Measurements from ENCODE around the gene ZNF878. TPM values are rescaled to one million over a fixed set of nuclear protein-coding genes. Genes with fewer than 3 reads are reported as not detected.

Gene ZNF878
- total RNA-seq, 1 experiment from 2014 or later: 0.32 TPM

DNA sequence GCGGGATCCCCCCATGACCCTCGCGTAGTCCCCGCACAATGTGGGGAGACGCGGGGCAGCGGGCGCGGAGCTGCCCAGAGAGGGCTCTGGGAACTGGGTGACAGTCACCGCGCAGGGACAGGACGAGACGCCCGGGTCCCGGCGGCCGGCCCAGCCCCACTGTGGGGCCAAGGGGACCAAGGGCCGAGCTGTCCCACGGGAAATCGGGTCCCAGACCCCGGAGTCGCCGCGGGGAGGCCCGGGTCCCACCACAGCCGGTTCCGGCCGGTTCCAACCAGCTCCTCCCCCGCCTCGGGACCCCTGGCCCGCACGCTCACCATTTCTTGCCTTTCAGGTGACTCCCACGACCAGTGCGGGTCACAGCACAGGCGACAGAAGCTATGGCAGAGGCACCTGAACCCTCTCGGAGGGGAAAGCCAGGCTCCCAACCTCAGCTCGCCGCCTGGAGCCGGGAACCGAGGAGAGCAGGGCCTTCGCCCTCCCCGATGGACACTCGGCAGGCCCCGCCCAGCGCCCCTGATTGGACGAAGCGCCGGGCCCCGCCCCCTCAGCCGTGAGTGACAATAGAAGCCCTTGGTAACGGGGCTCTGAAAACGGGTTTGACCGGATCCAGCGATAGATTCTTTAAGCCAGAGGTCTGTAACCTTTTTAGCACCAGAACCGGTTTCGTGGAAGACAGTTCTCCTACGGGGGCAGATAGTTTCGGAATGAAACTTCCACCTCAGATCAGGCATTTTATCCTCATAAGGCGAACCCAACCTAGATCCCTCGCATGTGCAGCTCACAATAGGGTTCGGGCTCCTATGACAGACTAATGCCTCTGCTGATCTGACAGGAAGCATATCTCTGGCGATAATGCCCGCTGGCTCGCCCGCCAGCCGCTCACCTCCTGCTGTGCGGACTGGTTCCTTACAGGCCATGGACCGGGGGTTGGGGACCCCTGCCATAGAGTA is 17.3 kb downstream of the ZNF878 start, which contains the start of gene ZNF433:
Gene ZNF433, minus strand, starts transcription at position 460 of the 953 bp plus-strand sequence. Its CDS starts 140 bp downstream, at position 320.
- peak within 1 kb of the TSS; percentile 39 for H3K27ac Mint-ChIP-seq (ENCODE audit: unreplicated experiment)
- TF ChIP-seq, protein P1, sequence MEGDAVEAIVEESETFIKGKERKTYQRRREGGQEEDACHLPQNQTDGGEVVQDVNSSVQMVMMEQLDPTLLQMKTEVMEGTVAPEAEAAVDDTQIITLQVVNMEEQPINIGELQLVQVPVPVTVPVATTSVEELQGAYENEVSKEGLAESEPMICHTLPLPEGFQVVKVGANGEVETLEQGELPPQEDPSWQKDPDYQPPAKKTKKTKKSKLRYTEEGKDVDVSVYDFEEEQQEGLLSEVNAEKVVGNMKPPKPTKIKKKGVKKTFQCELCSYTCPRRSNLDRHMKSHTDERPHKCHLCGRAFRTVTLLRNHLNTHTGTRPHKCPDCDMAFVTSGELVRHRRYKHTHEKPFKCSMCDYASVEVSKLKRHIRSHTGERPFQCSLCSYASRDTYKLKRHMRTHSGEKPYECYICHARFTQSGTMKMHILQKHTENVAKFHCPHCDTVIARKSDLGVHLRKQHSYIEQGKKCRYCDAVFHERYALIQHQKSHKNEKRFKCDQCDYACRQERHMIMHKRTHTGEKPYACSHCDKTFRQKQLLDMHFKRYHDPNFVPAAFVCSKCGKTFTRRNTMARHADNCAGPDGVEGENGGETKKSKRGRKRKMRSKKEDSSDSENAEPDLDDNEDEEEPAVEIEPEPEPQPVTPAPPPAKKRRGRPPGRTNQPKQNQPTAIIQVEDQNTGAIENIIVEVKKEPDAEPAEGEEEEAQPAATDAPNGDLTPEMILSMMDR (IDR thresholded peaks at IDR 0.05; ENCODE audit: insufficient read depth in 1 of 2, low read depth in 1 of 2, low read length in 1 of 2, severe bottlenecking in 1 of 2, unreplicated experiment in 1 of 2): no peak
- peak within 1 kb of the TSS; percentile 51 for H3K4me3 ChIP-seq (ENCODE audit: low read depth, low read length)
- no peaks in the 10 kb centered on the region for H3K27me3 Mint-ChIP-seq (ENCODE audit: insufficient read depth, unreplicated experiment)
- DNase-seq: peak; percentile 86 to 93
- H3K9me3 ChIP-seq: no peaks in the 10 kb centered on the region
- no TSS peak for BruUV-seq (replicated peaks)
- H3K4me1 ChIP-seq: no peaks in the 10 kb centered on the region
- peak within 1 kb of the TSS; percentile 75 for H3K4me3 Mint-ChIP-seq (ENCODE audit: unreplicated experiment)
- intact Hi-C loops (cut with micrococcal nuclease; ENCODE audit: unreplicated experiment): loop anchor here (5.0 kb wide), 1 partner anchor 153 kb away; no protein-coding TSS in a partner anchor
- ChIA-PET POLR2A (interaction anchor here (1.1 kb wide), 1 partner anchor 17 kb away, joined by 6 read pairs; the partner anchor contains the start of gene ZNF878), CTCF (interaction anchor here (0.6 kb wide), 2 partner anchors 17 to 112 kb away, joined by 4 to 6 read pairs; no protein-coding TSS in a partner anchor)
- H3K27me3 ChIP-seq (replicated peaks; ENCODE audit: control insufficient read depth, insufficient read depth, low read length): no peaks in the 10 kb centered on the region
- no peaks in the 10 kb centered on the region for H3K36me3 ChIP-seq (ENCODE audit: control insufficient read depth, insufficient read depth, low read length)
- H3K9me3 Mint-ChIP-seq (ENCODE audit: unreplicated experiment): no peaks in the 10 kb centered on the region
- peaks cover 7% of the 10 kb centered on the region for H3K36me3 Mint-ChIP-seq (ENCODE audit: insufficient read depth, unreplicated experiment)
- peaks cover 6% of the 10 kb centered on the region for H3K4me1 Mint-ChIP-seq (ENCODE audit: low read depth, unreplicated experiment)

DNA sequence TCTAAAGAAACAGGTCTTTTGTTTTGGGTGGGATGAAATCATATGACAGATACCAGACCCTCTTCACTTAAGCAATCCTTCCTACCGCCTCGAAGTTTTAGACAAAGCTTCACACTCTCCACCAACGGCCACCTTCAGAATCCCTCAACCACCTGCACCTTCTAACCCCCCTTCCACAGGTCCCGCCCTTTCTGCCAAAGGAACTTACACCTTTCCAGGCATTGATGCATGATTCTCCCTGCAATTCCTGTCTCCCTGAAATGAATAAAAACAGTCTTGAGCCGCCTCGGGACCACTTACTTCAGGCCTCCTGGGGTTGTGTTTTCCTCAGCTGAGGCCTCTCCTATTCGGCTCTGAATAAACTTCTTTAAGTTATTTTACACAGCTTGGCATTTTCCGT is 18.1 kb downstream of the ZNF878 start:
- Histone ChIP-seq H3K9me3 (no peaks in the 10 kb centered on the region), H3K36me3 (ENCODE audit: control insufficient read depth, insufficient read depth, low read length) (no peaks in the 10 kb centered on the region), H3K4me3 (ENCODE audit: low read depth, low read length) (no peak overlapping the region), H3K4me1 (no peaks in the 10 kb centered on the region), H3K27me3 (replicated peaks; ENCODE audit: control insufficient read depth, insufficient read depth, low read length) (no peaks in the 10 kb centered on the region)
- Mint-ChIP-seq H3K4me1 (ENCODE audit: low read depth, unreplicated experiment) (peaks cover 6% of the 10 kb centered on the region), H3K9me3 (ENCODE audit: unreplicated experiment) (no peaks in the 10 kb centered on the region), H3K27me3 (ENCODE audit: insufficient read depth, unreplicated experiment) (no peaks in the 10 kb centered on the region), H3K27ac (ENCODE audit: unreplicated experiment) (no peak overlapping the region), H3K4me3 (ENCODE audit: unreplicated experiment) (peak overlapping the region; percentile 50), H3K36me3 (ENCODE audit: insufficient read depth, unreplicated experiment) (peaks cover 7% of the 10 kb centered on the region)
- ChIA-PET POLR2A (interaction anchor here (1.1 kb wide), 1 partner anchor 18 kb away, joined by 6 read pairs; the partner anchor contains the start of gene ZNF878), CTCF (interaction anchor here (0.6 kb wide), 1 partner anchor 18 kb away, joined by 6 read pairs; no protein-coding TSS in a partner anchor)
- TF ChIP-seq, protein P1 (IDR thresholded peaks at IDR 0.05; ENCODE audit: insufficient read depth in 1 of 2, low read depth in 1 of 2, low read length in 1 of 2, severe bottlenecking in 1 of 2, unreplicated experiment in 1 of 2): no peak
- BruUV-seq (replicated peaks): no TSS peak
- no peak for DNase-seq
- intact Hi-C loops (cut with micrococcal nuclease; ENCODE audit: unreplicated experiment): loop anchor here (5.0 kb wide), 1 partner anchor 152 kb away; no protein-coding TSS in a partner anchor

DNA sequence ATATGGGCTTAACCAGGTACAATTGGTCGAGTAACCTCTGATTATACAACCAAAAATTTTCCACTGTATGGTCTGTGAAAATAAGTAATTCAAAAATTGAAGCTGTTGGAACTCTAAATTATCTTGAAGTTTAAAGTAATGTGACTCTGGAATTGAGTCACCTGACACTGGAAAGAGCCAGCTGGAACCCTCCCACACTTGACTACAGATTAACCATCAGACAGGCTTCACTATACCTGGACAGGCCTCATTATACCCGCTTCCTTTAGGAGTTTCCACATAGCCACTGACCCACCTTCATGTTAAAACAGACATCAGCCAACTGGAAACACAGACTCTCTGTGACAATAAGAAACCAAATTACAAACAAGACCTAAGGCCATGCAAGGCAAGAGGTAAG is 18.6 kb downstream of the ZNF878 start:
- TSS peak; percentile 64 for BruUV-seq (replicated peaks)
- H3K9me3 ChIP-seq: no peaks in the 10 kb centered on the region
- Mint-ChIP-seq H3K36me3 (ENCODE audit: insufficient read depth, unreplicated experiment) (peaks cover 7% of the 10 kb centered on the region), H3K27ac (ENCODE audit: unreplicated experiment) (no peak overlapping the region), H3K9me3 (ENCODE audit: unreplicated experiment) (no peaks in the 10 kb centered on the region), H3K27me3 (ENCODE audit: insufficient read depth, unreplicated experiment) (no peaks in the 10 kb centered on the region), H3K4me3 (ENCODE audit: unreplicated experiment) (peak overlapping the region; percentile 50), H3K4me1 (ENCODE audit: low read depth, unreplicated experiment) (peaks cover 6% of the 10 kb centered on the region)
- ChIA-PET POLR2A (no interaction called here), CTCF (no interaction called here)
- H3K36me3 ChIP-seq (ENCODE audit: control insufficient read depth, insufficient read depth, low read length): no peaks in the 10 kb centered on the region
- DNase-seq: no peak
- H3K27me3 ChIP-seq (replicated peaks; ENCODE audit: control insufficient read depth, insufficient read depth, low read length): no peaks in the 10 kb centered on the region
- no peak overlapping the region for H3K4me3 ChIP-seq (ENCODE audit: low read depth, low read length)
- intact Hi-C loops (cut with micrococcal nuclease; ENCODE audit: unreplicated experiment): no loop called here
- no peaks in the 10 kb centered on the region for H3K4me1 ChIP-seq
- TF ChIP-seq, protein P1 (IDR thresholded peaks at IDR 0.05; ENCODE audit: insufficient read depth in 1 of 2, low read depth in 1 of 2, low read length in 1 of 2, severe bottlenecking in 1 of 2, unreplicated experiment in 1 of 2): no peak

All from Caco-2 (cell line).